Measurements from ENCODE around the gene MORN4. TPM values are rescaled to one million over a fixed set of nuclear protein-coding genes. Genes with fewer than 3 reads are reported as not detected.

MORN4 gene
- total RNA-seq, 1 experiment from 2014 or later = 11.9 TPM

- no peaks in the 10 kb centered on the region for H3K79me2 ChIP-seq (ENCODE audit: insufficient read depth, low read length)
- H3K23me2 ChIP-seq (ENCODE audit: insufficient read length, low read depth, low read length, poor library complexity, severe bottlenecking) = no peaks in the 10 kb centered on the region
- H3K23ac ChIP-seq (ENCODE audit: insufficient read length, low read depth, low read length) = no peak within 1 kb of the TSS
- no peaks in the 10 kb centered on the region for H4K20me1 ChIP-seq (ENCODE audit: control insufficient read depth, insufficient read depth, insufficient read length)
- H3K4me1 ChIP-seq (ENCODE audit: insufficient read depth, low read length) = no peaks in the 10 kb centered on the region
- peak; percentile 93 for TF ChIP-seq CTCF (conservative IDR thresholded peaks at IDR 0.05)
- no peaks in the 10 kb centered on the region for H3K27me3 ChIP-seq (ENCODE audit: insufficient read depth, low read length)
- no peaks in the 10 kb centered on the region for H3K9me3 ChIP-seq (ENCODE audit: control insufficient read depth, low read depth, low read length)
- H3K27ac ChIP-seq (ENCODE audit: insufficient read length, low read depth, low read length) = no peak within 1 kb of the TSS
- Mint-ChIP-seq H3K36me3 (ENCODE audit: insufficient read depth in 1 of 3, low read depth in 3 of 3) (peaks cover 0 to 12% (median 0%) of the 10 kb centered on the region in 3 experiments; a peak in 3 of 7 replicates), H3K27ac (peak within 1 kb of the TSS in 2 of 3 experiments; percentile 66 to 79; a peak in 3 of 7 replicates), H3K4me3 (no peak within 1 kb of the TSS; a peak in 1 of 5 replicates), H3K9me3 (no peaks in the 10 kb centered on the region), H3K4me1 (peaks cover 11 to 13% of the 10 kb centered on the region in 2 experiments), H3K27me3 (ENCODE audit: low read depth) (no peaks in the 10 kb centered on the region)
- no peak within 1 kb of the TSS for H4K5ac ChIP-seq (ENCODE audit: insufficient read length, low read depth, low read length)
- no peak within 1 kb of the TSS for H2BK12ac ChIP-seq (ENCODE audit: insufficient read length, low read depth, low read length)
- no peak within 1 kb of the TSS for H2BK20ac ChIP-seq (ENCODE audit: low read depth, low read length, poor library complexity, severe bottlenecking)
- no peak within 1 kb of the TSS for H3K18ac ChIP-seq (ENCODE audit: insufficient read length, low read depth, low read length)
- H2AFZ ChIP-seq (ENCODE audit: low read length) = no peak within 1 kb of the TSS
- H2BK120ac ChIP-seq (ENCODE audit: low read depth, low read length, poor library complexity, severe bottlenecking) = no peak within 1 kb of the TSS
- H3K4me2 ChIP-seq (ENCODE audit: insufficient read depth, insufficient read length, low read length) = no peak within 1 kb of the TSS
- no peak within 1 kb of the TSS for H2BK5ac ChIP-seq (ENCODE audit: insufficient read length, low read length)
- no peak within 1 kb of the TSS for H2AK5ac ChIP-seq (ENCODE audit: insufficient read length, low read length)
- H3K79me1 ChIP-seq (ENCODE audit: insufficient read depth, low read depth, low read length, poor library complexity, severe bottlenecking) = no peaks in the 10 kb centered on the region
- DNase-seq = peak; percentile 92
- no peak within 1 kb of the TSS for H3K56ac ChIP-seq (ENCODE audit: insufficient read length, low read depth, low read length)
- H3T11ph ChIP-seq (ENCODE audit: low read length) = no peak within 1 kb of the TSS
- H4K91ac ChIP-seq (ENCODE audit: insufficient read length, low read depth, low read length) = no peak within 1 kb of the TSS
- H2BK15ac ChIP-seq (ENCODE audit: low read depth, low read length) = no peak within 1 kb of the TSS
- no peak within 1 kb of the TSS for H3K9ac ChIP-seq (ENCODE audit: extremely low read depth, insufficient read length, low read length)
- H3K4ac ChIP-seq (ENCODE audit: low read depth, low read length) = no peak within 1 kb of the TSS
- no peak within 1 kb of the TSS; the same call in 1 of the 2 replicates for H3K14ac ChIP-seq (ENCODE audit: insufficient read depth, low read length)
- no CpG with 5 or more reads among the region's 16 CpGs for WGBS (ENCODE audit: extremely low coverage, insufficient read length, low lambda C conversion rate)
- no peak within 1 kb of the TSS for H4K8ac ChIP-seq (replicated peaks; ENCODE audit: insufficient read length, low read depth, low read length)
Observed at GRCh38 chr10:97572214-97572989, 60.9 kb downstream of the MORN4 start, which contains the start of gene ANKRD2. TSS of gene ANKRD2 (plus strand) at chr10:97572779. CDS start at chr10:97572789, 10 bp downstream.

All from H9 (cell line).